ENCODE data around the gene PCSK4.
"Not testable (repeated sequence)": the region's sequence is repeated elsewhere in the genome, so short reads cannot be mapped to it uniquely, and the experiment has no call there.

The PCSK4 gene

GRCh38 chr19:1490311-1491113 lies at the start of gene PCSK4:
TSS of gene PCSK4 (minus strand) at chr19:1490350. CDS start at chr19:1490346, 4 bp downstream.
- H3K4me3 Mint-ChIP-seq = peak within 1 kb of the TSS; percentile 90
- H3K27ac Mint-ChIP-seq = peak within 1 kb of the TSS; percentile 81
- H3K9me3 Mint-ChIP-seq = no peaks in the 10 kb centered on the region
- H3K36me3 Mint-ChIP-seq (ENCODE audit: low read depth) = no peaks in the 10 kb centered on the region
- H3K4me1 Mint-ChIP-seq (ENCODE audit: low read depth) = peaks cover 5% of the 10 kb centered on the region
- peaks cover 19% of the 10 kb centered on the region for H3K27me3 Mint-ChIP-seq (ENCODE audit: low read depth)

DNA sequence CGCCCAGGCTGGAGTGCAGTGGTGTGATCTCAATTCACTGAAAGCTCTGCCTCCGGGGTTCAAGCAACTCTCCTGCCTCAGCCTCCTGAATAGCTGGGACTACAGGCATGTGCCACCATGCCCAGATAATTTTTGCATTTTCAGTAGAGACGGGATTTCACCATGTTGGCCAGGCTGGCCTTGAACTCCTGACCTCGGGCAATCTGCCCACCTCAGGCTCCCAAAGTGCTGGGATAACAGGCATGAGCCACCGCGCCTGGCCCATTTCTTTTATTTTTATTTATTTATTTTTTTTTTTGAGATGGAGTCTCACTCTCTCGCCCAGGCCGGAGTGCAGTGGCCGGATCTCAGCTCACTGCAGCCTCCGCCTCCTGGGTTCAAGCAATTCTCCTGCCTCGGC lies 49.6 kb upstream of the PCSK4 start:
- H3K27ac Mint-ChIP-seq; H3K4me3 Mint-ChIP-seq; H3K9me3 Mint-ChIP-seq; H3K27me3 Mint-ChIP-seq (ENCODE audit: low read depth); H3K36me3 Mint-ChIP-seq (ENCODE audit: low read depth); H3K4me1 Mint-ChIP-seq (ENCODE audit: low read depth): not testable (repeated sequence)

GRCh38 chr19:1538978-1539377 lies 48.8 kb upstream of the PCSK4 start:
- no peak overlapping the region for H3K27ac Mint-ChIP-seq
- no peaks in the 10 kb centered on the region for H3K9me3 Mint-ChIP-seq
- no peaks in the 10 kb centered on the region for H3K36me3 Mint-ChIP-seq (ENCODE audit: low read depth)

DNA sequence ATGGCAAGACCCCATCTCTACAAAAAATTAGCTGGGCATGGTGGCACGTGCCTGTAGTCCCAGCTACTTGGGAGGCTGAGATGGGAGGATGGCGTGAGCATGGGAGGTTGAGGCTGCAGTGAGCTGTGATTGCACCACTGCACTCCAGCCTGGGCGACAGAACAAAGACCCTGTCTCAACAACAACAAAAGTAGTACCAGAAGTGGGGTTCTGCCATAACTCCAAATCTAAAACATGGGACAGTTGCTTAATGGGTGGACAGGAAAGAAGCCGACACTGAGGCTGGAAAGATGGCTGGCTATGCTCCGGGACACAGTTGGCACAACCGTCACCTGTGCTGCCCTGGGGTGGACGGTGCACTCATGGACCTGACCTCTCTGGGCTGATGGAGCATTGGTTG lies 45.5 kb upstream of the PCSK4 start:
- H3K36me3 Mint-ChIP-seq (ENCODE audit: low read depth); H3K9me3 Mint-ChIP-seq; H3K4me1 Mint-ChIP-seq (ENCODE audit: low read depth); H3K27me3 Mint-ChIP-seq (ENCODE audit: low read depth); H3K4me3 Mint-ChIP-seq; H3K27ac Mint-ChIP-seq: not testable (repeated sequence)

More at GRCh38 chr19:1538978-1539377, 48.8 kb upstream of the PCSK4 start:
- peaks cover 4% of the 10 kb centered on the region for H3K27me3 Mint-ChIP-seq (ENCODE audit: low read depth)
- no peak overlapping the region for H3K4me3 Mint-ChIP-seq
- no peaks in the 10 kb centered on the region for H3K4me1 Mint-ChIP-seq (ENCODE audit: low read depth)

DNA sequence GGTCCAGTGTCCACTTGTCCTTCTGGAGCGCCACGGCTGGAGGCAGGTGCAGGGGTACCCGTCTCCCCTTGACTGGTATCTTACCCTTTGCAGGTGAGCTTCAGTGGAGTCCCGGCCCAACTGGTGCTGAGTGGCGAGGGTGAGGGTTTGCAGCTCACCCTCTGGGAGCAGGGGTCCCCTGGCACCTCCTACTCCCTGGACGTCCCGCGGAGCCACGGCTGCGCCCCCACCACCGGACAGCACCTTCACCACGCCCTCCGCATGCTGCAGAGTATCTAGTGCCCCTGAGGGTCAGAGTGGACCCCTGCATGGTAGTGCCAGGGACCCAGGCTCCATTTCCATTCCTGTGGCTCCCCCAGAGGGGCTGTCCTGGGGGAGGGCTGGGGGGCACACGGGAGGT lies 44.8 kb upstream of the PCSK4 start:
- H3K27me3 Mint-ChIP-seq (ENCODE audit: low read depth) = no peaks in the 10 kb centered on the region
- no peaks in the 10 kb centered on the region for H3K9me3 Mint-ChIP-seq
- no peak overlapping the region for H3K4me3 Mint-ChIP-seq
- H3K36me3 Mint-ChIP-seq (ENCODE audit: low read depth) = no peaks in the 10 kb centered on the region
- H3K4me1 Mint-ChIP-seq (ENCODE audit: low read depth) = no peaks in the 10 kb centered on the region
- H3K27ac Mint-ChIP-seq = no peak overlapping the region

DNA sequence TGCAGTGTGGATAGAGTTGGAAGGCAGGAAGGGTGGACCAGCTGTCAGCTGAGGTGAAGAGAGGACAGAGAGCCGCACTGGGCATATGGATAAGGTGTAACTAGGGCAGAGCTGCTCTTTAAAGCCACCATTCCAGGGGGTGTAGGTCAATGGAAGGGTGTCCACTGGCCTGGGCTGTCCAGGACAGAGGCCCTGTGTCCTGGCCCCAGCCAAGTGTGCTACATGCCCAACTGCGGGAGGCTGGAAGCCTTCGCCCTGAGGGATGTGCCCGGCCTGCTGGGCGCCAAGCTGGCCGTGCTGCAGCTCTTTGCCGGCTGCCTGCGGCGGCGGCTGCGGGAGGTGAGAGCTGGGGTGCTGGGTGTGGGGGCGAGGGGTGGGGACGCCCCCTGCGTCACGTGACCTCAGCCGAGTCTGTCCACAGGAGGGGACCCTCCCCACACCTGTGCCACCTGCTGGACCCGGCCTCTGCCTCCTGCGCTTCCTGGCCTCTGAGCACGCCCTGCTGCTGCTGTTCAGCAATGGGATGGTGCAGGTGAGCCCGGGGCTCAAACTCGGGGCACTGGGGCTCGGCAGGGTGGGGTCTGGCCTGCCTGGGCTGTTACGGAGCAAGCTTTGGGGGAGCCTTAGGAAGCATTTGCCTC lies 43.5 kb upstream of the PCSK4 start:
- Mint-ChIP-seq H3K4me3 (no peak overlapping the region), H3K27me3 (ENCODE audit: low read depth) (no peaks in the 10 kb centered on the region), H3K36me3 (ENCODE audit: low read depth) (no peaks in the 10 kb centered on the region), H3K27ac (no peak overlapping the region), H3K4me1 (ENCODE audit: low read depth) (no peaks in the 10 kb centered on the region), H3K9me3 (no peaks in the 10 kb centered on the region)

GRCh38 chr19:1532003-1532402 lies 41.9 kb upstream of the PCSK4 start:
- Mint-ChIP-seq H3K27me3 (ENCODE audit: low read depth) (no peaks in the 10 kb centered on the region), H3K36me3 (ENCODE audit: low read depth) (no peaks in the 10 kb centered on the region), H3K4me3 (no peak overlapping the region), H3K27ac (no peak overlapping the region), H3K9me3 (no peaks in the 10 kb centered on the region), H3K4me1 (ENCODE audit: low read depth) (no peaks in the 10 kb centered on the region)

- no peaks in the 10 kb centered on the region for H3K27me3 Mint-ChIP-seq (ENCODE audit: low read depth)
- no peak overlapping the region for H3K27ac Mint-ChIP-seq
- H3K9me3 Mint-ChIP-seq = no peaks in the 10 kb centered on the region
- no peaks in the 10 kb centered on the region for H3K4me1 Mint-ChIP-seq (ENCODE audit: low read depth)
- H3K36me3 Mint-ChIP-seq (ENCODE audit: low read depth) = no peaks in the 10 kb centered on the region
- no peak overlapping the region for H3K4me3 Mint-ChIP-seq
Observed at GRCh38 chr19:1531587-1531986, 41.4 kb upstream of the PCSK4 start.

DNA sequence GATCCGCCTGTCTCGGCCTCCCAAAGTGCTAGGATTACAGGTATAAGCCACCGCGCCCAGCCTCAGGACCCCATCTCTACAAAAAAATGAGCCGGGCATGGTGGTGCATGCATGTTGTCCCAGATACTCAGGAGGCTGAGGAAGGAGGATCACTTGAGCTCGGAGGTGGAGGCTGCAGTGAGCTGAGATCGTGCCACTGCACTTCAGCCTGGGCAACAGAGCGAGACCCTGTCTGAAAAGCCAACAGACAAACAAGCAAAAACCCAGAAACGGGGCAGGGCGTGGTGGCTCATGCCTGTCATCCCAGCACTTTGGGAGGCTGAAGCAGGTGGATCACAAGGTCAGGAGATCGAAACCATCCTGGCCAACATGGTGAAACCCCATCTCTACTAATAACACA lies 40.7 kb upstream of the PCSK4 start:
- not testable (repeated sequence) for H3K27me3 Mint-ChIP-seq (ENCODE audit: low read depth)

DNA sequence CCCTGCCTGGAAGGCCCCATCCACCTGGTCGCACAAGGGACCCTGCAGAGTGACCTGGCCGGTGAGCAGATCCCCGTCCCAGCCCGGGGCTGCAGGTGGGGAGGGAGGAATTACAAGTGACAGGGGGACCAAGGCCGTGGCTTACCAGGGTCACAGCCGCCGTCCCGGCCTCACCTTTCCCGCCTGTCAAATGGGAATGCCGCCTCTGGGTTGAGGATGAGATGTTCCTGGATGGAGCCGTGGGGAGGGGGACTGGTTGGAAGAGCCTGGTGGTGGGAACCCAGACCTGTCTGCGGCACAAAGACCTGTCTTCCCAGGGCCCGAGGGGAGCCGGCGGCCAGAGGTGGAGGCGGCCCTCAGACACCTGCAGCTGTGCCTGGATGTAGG lies 39.3 kb upstream of the PCSK4 start:
- Mint-ChIP-seq H3K36me3 (ENCODE audit: low read depth) (no peaks in the 10 kb centered on the region), H3K27ac (no peak overlapping the region), H3K4me3 (no peak overlapping the region), H3K4me1 (ENCODE audit: low read depth) (no peaks in the 10 kb centered on the region), H3K27me3 (ENCODE audit: low read depth) (peaks cover 15% of the 10 kb centered on the region), H3K9me3 (no peaks in the 10 kb centered on the region)

More for the DNA sequence above, 40.7 kb upstream of the PCSK4 start:
- H3K27ac Mint-ChIP-seq; H3K36me3 Mint-ChIP-seq (ENCODE audit: low read depth); H3K4me1 Mint-ChIP-seq (ENCODE audit: low read depth); H3K9me3 Mint-ChIP-seq; H3K4me3 Mint-ChIP-seq: not testable (repeated sequence)

GRCh38 chr19:1528596-1529429 lies 38.7 kb upstream of the PCSK4 start:
- Mint-ChIP-seq H3K4me3 (no peak overlapping the region), H3K9me3 (no peaks in the 10 kb centered on the region), H3K27ac (no peak overlapping the region), H3K4me1 (ENCODE audit: low read depth) (no peaks in the 10 kb centered on the region), H3K27me3 (ENCODE audit: low read depth) (peaks cover 18% of the 10 kb centered on the region), H3K36me3 (ENCODE audit: low read depth) (no peaks in the 10 kb centered on the region)

DNA sequence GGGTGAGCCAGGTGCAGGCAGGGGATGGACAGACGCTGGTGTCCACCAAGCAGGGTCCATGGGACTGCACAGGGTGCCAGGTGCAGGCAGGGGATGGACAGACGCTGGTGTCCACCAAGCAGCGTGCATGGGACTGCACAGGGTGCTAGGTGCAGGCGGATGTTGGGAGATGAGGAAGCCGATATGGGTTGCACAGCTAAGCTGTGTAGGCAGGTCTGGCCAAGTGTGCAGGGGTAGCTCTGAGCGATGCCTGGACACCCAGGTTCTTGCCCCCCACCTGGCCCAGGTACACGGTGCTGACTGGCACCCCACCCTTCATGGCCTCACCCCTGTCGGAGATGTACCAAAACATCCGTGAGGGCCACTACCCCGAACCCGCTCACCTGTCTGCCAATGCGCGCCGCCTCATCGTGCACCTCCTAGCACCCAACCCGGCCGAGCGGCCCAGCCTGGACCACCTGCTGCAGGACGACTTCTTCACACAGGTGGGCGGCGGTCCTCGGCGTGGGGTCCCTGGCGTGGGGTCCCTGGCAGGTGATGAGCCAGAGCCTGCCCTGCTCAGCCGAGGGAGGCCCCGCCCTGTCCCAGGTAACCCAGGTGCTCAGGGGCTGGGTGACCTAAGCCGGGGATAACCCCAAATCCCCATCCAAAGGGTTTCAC lies 37.6 kb upstream of the PCSK4 start:
- Mint-ChIP-seq H3K4me3 (no peak overlapping the region), H3K4me1 (ENCODE audit: low read depth) (no peaks in the 10 kb centered on the region), H3K36me3 (ENCODE audit: low read depth) (no peaks in the 10 kb centered on the region), H3K9me3 (no peaks in the 10 kb centered on the region), H3K27me3 (ENCODE audit: low read depth) (peaks cover 26% of the 10 kb centered on the region), H3K27ac (no peak overlapping the region)

DNA sequence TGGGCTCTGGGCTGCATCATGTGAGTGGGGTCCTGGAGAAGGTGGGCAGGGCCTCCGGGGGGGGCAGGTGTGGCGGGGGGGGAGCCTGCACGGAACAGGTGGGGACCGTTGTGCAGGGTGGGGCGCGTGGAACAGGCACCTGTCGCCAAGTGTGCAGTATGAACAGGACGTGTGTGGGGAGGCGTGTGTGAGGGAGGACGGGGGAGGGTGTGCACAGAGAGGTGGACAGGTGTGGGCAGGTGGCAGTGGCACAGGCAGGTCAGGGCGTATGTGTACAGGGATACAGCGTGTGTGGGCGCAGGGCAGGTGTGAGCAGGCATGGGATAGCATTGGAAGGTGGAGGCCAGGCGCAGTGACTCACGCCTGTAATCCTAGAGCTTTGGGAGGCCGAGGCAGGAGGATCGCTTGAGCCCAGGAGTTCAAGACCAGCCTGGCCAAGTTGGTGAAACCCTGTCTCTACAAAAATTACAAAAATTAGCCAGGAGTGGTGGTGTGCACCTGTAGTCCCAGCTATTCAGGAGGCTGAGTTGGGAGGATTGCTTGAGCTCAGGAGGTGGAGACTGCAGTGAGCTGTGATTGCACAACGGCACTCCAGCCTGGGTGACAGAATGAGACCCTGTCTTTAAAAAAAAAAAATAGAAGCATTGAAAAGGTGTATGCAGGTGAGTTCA lies 37.0 kb upstream of the PCSK4 start:
- no peaks in the 10 kb centered on the region for H3K36me3 Mint-ChIP-seq (ENCODE audit: low read depth)
- H3K27me3 Mint-ChIP-seq (ENCODE audit: low read depth) = peaks cover 26% of the 10 kb centered on the region
- H3K27ac Mint-ChIP-seq = no peak overlapping the region
- no peak overlapping the region for H3K4me3 Mint-ChIP-seq
- H3K4me1 Mint-ChIP-seq (ENCODE audit: low read depth) = no peaks in the 10 kb centered on the region
- no peaks in the 10 kb centered on the region for H3K9me3 Mint-ChIP-seq

All from T-helper 1 cell treated with Interleukin-12 subunit alpha and Interleukin-12 subunit beta and Interleukin-4 antibody, amounts not matched to agents 30 μg/mL and 1 μg/mL, for 36 hours (primary cell).